Stimulated activated CD8-positive, alpha-beta memory T cell treated with anti-CD3 and anti-CD28 coated beads, Interleukin-15, amount 100 ng/mL, for 4 hours (primary cell): Measurements from ENCODE around the gene HHAT.

ENCODE experiments used
- DNase-seq, 2 donors: peaks; one replicate each; pipeline ENCODE4 v3.0.0-alpha.2; 2020; ENCODE audit warnings: low read depth in 2 of 2

Gene HHAT

DNA sequence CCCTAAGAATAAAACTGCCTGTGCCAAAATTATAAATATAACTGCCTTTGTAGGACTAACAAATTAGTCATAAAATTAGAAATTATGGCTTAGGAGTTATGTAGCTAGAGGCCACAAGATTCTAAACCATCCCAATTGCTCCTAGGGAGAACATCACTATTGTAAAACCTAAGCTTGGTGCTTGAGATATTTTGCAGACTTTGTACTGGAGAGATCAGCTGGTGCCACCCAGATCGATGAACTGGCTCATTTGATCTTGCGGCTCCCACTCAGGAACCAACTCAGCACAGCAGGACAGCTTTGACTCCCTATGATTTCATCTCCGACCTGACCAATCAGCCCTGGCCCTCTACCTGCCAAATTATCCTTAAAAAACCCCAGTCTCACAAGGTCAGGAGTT lies 30.6 kb downstream of the HHAT start:
- no peak for DNase-seq

GRCh38 chr1:210360852-210361477 lies 32.3 kb downstream of the HHAT start:
- no peak for DNase-seq

DNA sequence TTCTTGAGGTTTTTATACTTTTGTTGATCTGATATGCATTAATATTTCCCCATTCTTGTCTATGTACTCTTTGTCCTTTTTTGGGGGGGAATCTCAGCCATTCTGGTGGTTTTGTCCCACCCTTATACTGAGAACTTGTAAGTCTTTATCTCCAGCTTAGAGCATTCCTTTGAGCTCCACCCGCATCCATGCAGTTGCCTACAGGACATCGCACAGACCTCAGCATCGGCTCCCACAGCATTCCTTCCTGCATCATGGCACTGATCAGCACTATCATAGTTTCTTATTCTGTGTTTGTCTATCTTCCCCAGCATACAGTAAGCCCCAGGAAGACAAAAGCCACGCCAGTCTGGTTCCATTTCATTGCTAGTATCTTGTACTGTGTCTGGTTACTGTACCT lies 33.0 kb downstream of the HHAT start:
- no peak for DNase-seq

DNA sequence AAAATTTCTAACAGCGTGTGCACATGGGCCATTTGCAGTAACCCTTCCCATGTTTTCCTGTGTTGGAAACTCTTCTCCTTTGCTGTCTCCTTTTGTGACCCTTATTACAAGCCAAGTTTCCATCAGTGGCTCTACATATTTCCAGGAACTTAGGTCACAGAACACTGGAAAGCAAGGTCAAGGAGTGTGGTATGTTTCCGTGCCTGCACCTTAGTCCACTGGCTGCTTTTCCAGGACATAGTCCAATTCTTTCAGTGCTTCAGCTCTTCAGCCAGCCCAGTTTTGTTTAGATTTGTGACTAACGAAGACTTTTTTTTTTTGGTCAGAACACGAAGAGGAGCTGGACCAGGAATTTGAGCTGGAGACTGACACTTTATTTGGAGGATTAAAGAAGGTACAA lies 33.8 kb downstream of the HHAT start:
- DNase-seq: no peak

GRCh38 chr1:210363119-210363518 lies 34.4 kb downstream of the HHAT start:
- DNase-seq: no peak

GRCh38 chr1:210364479-210364878 lies 35.8 kb downstream of the HHAT start:
- no peak for DNase-seq

GRCh38 chr1:210366767-210367166 lies 38.1 kb downstream of the HHAT start:
- no peak for DNase-seq

DNA sequence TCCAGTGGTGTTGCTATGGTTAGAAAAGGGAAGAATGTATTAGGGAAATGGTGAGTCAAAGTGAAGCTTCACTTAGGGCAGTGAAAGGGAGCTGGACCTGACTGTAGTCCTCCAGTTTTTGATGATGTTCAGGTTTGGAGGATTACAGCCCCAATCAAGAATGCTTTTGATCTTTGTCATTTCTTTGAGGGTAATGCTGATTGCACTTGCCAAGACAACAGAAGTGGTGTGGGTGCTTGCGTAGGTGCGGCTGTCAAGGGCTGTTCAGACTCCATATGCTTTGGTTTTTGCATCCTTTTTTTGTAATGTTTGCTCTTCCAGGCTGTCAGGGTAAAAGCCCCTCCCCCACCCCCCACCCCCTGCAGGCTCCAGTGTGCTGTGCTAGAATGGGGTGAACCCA lies 38.9 kb downstream of the HHAT start:
- no peak for DNase-seq

- no peak for DNase-seq
These were observed 40.7 kb downstream of the HHAT start for GRCh38 chr1:210369425-210369824.

GRCh38 chr1:210371916-210372315 lies 43.2 kb downstream of the HHAT start:
- DNase-seq: no peak

DNA sequence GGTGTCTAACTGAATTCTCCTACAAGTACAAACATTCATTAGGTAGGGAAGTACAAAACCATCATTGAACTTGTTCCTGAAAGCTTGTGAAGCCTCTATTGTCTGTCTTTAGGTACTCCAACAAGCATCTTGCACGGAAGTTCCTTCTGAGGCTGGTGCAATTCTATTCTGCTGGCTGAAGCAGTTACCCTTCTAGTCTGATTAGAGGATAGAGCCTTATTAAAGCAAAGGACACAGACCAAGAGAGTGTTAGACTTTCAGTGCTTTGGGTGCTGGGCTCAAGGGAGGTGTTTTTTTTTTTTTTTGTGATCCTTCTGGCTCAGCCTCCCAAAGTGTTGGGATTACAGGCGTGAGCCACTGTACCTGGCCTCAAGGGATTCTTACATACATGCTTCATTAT lies 43.8 kb downstream of the HHAT start:
- DNase-seq: no peak

DNA sequence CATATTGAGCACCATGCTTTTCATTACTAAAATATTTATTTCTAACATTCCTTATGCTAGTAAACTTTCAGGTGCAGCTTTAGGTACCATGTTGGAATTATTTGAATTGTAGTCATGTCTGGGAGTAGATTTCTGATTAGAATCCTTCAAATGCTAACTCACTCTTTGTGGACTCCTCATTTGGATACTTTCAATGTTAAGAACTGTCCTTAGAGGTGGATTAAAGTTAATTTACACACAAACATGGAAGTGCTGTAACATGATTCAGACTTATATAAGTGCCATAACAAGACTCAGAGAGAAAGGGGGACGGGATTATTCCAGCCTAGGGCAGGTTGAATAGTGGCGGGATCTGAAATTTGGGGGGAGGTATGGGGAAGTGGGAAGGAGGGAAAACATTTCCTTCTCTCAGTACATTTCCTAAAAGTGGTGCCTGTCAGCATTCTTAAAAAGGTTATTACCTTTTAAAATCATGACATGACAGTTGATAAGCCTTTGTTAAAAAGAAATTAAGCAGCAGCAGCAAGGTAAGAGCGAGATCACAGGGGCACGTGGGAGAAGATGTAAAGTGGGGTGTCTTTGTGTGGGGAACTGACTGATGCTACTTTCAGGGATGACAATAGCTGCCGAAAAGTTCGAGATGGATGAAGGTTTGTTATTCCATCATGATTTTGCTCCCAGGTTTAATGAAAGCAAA lies 44.4 kb downstream of the HHAT start:
- DNase-seq: no peak

DNA sequence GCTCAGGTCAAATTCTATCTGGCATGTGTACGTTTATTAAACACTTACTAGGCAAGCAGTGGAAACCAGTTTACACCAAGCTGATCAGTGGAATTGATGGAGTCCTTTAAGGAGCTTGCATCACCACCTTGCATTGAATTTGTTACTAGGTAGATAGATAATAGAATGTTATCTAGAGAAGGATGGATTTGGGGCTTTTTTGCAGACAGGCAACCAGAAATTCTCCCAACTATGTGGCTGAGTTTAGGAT lies 44.9 kb downstream of the HHAT start:
- no peak for DNase-seq

DNA sequence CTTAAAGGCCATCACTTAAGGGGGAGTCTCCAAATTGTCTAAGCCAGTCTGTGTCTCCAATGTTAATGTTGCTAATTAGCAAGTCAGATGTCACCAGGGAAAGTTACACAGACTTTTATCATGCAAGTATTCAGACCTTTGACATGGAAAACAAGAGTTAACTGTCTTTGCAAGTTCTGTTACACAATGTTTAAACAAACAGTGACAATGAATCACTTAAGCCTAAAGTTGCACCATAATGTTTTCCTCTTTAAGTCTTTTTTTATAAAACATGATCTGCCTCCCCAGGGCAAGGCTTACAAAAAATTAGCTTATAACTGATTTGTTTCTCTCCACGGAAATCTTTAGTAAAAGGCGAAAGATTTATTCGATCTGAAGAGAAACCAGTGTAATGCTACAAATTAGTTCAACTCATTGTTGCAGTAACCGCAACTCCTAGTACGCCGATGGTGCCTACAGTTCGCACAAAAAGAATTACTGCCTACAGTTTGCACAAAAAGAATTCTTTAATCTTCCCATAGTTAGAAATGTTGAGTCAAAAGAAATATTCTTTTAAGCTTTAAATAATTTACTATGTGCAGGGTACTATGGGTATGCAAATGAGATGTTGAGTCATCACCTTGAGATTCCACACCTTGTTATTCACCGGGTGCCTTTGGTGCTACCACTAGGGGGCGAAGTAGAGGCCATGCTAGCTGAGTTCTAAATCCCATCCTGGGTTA lies 45.3 kb downstream of the HHAT start:
- peak; percentile 7 to 29 for DNase-seq

DNA sequence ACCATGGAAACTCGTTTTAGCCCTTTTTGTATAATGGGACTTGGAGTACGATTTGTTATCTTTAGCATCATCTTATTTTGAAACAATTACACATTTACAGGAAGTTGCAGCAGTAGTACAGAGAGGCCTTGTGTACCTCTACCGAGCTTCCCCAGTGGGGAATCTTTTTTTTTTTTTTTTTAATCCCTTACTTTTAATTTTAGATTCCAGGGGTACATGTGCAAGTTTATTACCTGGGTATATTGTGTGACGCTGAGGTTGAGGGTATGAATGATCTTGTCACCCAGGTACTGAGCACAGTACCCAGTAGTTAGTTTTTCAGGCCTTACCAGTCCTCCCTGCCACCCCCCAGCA lies 45.9 kb downstream of the HHAT start:
- no peak for DNase-seq

GRCh38 chr1:210376836-210377372 lies 48.2 kb downstream of the HHAT start:
- DNase-seq: no peak

DNA sequence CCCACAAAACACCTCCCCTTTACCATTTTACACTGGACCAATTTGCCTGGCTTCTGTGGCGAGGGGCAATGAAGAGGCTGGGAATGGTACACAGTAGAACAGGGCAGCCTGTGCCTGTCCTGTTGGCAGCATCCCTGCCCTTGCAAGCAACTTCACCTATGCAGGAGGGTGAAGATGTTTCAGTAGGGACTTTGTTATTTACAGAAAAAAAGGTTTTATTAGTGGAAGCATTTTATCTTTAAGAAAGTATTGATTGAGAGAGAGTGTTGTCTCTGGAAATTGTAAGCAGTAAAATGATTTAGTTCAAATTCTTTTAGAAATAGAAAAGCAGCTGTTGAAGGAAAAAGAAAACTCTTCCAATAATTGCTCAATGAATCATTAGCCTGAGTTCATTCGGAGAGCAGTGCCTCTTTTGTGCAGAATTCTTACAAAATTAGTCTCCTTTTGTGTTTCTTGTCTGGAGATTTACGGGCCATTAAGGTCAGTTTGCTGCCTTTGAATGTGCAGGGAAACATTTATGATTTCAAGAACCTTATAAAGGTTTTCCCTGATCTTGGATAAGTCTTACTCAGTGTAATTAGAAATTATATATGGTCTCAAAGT lies 49.1 kb downstream of the HHAT start:
- DNase-seq: no peak

GRCh38 chr1:210378736-210379135 lies 50.0 kb downstream of the HHAT start:
- DNase-seq: no peak

DNA sequence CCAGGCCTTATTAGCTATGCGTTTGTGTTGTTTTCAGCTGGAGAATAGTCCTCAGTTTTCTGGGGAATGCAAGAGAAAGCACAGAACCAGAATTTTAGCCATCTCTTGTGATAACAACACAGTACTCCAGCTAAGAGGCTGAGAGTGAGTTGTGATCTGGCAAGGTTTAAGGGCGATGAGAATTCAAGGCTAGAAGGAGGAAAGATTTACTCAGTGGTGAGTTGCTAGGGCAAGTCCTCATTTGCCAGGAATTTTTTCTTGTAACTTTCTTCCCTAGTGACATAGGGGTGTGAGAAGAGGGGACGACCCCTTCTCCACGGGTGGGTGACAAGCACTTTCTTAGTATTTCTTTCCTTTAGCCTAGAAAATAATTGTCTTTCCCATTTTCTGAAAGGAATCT lies 53.2 kb downstream of the HHAT start:
- no peak for DNase-seq

GRCh38 chr1:210384625-210385024 lies 55.9 kb downstream of the HHAT start:
- no peak for DNase-seq

GRCh38 chr1:210385228-210385627 lies 56.5 kb downstream of the HHAT start:
- DNase-seq: no peak

GRCh38 chr1:210394281-210394821 lies 65.6 kb downstream of the HHAT start:
- no peak for DNase-seq

DNA sequence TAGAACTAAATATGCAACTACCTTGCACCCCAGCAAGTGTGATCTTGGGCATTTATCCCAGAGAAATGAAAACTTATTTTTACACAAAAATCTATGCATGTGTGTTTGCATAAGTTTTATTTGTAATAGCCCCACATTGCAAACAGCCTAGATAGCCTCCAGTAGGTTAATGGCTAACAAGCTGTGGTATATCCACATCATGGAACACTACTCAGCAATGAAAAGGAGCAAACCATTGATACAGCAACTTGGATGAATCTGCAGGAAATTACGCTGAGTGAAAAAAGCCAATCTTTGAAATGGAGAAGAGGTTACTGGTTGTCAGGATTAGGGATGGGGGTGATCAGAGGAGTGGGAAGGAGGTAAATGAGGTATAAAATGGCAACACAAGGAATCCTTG lies 67.8 kb downstream of the HHAT start:
- no peak for DNase-seq
